K562 (cell line): ENCODE data around the gene SPDL1. TPM values are rescaled to one million over a fixed set of nuclear protein-coding genes. Genes with fewer than 3 reads are reported as not detected.

Experiments
- ATAC-seq: fragments of 200-7000 bp; cut with Tn5 transposase; 3 replicates; pipeline ENCODE4 v1.9.1; 2020; ENCODE audit warnings: moderate library complexity
- BruUV-seq: library from RNA; stranded (reverse); fragments of 400-500 nt; replicated peaks from 2 replicates; lab custom pipeline; 2021; lab: Mats Ljungman, UMichigan
- CTCF ChIA-PET: fragments of 300-600 bp; formaldehyde crosslinking; extraction: SDS; loops from one replicate; lab custom pipeline; 2021; ENCODE audit warnings: low intra/inter-chr PET ratio; lab: Yijun Ruan, JAX
- POLR2A ChIA-PET: fragments of 300-600, 350-650 bp; sonication (Branson Sonifier 250); formaldehyde crosslinking; extraction: SDS; loops from one replicate; lab custom pipeline; 2021; ENCODE audit warnings: antibody characterized with exemption, inconsistent platforms; lab: Yijun Ruan, JAX
- DNase-seq, 4 experiments: peaks; one replicate each; pipeline versions ENCODE4 v3.0.0 to v3.0.0-alpha.2; 2011 to 2018; ENCODE audit warnings: low spot score in 3 of 4, mixed read lengths in 3 of 4; ENCODE audit errors: extremely low read depth in 1 of 4
- FAIRE-seq: peaks from 2 replicates; lab custom pipeline; 2011; peaks lifted over from hg19 to GRCh38; lab: Jason Lieb, UNC
- H2AFZ ChIP-seq: 2 replicates; pipeline ENCODE4 v1.6.0; 2011; ENCODE audit warnings: low read depth, low read length, control low read depth, inconsistent platforms
- H3K27ac ChIP-seq: fragments of 200-600 bp; 3 replicates; pipeline ENCODE4 v1.8.0; 2011; ENCODE audit warnings: low read depth, mild to moderate bottlenecking, control low read depth, inconsistent platforms, low read length, moderate library complexity, mixed read lengths; ENCODE audit errors: extremely low read depth
- H3K27me3 ChIP-seq, 2 experiments: fragments of 300-600 bp in 1 of 2; 2 replicates in 1 of 2; 3 replicates in 1 of 2; pipeline versions ENCODE4 v1.6.0 to v1.8.0; 2011; ENCODE audit warnings: inconsistent platforms in 2 of 2, low read length in 2 of 2, mild to moderate bottlenecking in 1 of 2, mixed read lengths in 1 of 2, moderate library complexity in 1 of 2; ENCODE audit not compliant: control insufficient read depth in 2 of 2, insufficient read depth in 2 of 2
- H3K36me3 ChIP-seq: fragments of 300-600 bp; 3 replicates; pipeline ENCODE4 v1.8.0; 2011; ENCODE audit warnings: mild to moderate bottlenecking, low read length, inconsistent platforms; ENCODE audit not compliant: control insufficient read depth, insufficient read depth
- H3K4me1 ChIP-seq, 2 experiments: fragments of 200-600 bp in 1 of 2; replicated peaks in 1 of 2; 2 replicates in 1 of 2; 3 replicates in 1 of 2; pipeline versions ENCODE4 v1.5.1 to v1.8.0; 2011; ENCODE audit warnings: inconsistent platforms in 2 of 2, low read length in 2 of 2, mild to moderate bottlenecking in 1 of 2, mixed read lengths in 1 of 2, moderate library complexity in 1 of 2; ENCODE audit not compliant: control insufficient read depth in 2 of 2, insufficient read depth in 2 of 2
- H3K4me2 ChIP-seq: 2 replicates; pipeline ENCODE4 v1.6.1; 2011; ENCODE audit warnings: low read length, control low read depth, inconsistent platforms, mixed read lengths; ENCODE audit not compliant: insufficient read depth
- H3K4me3 ChIP-seq: fragments of 200-600 bp; sonication (generic), shearing (Covaris generic); 2 replicates; pipeline ENCODE4 v1.5.1; 2016; ENCODE audit warnings: control low read depth, inconsistent platforms
- H3K79me2 ChIP-seq: fragments of 200-600 bp; 3 replicates; pipeline ENCODE4 v1.8.0; 2011; ENCODE audit warnings: low read length, inconsistent platforms; ENCODE audit not compliant: control insufficient read depth, insufficient read depth
- H3K9ac ChIP-seq, 2 experiments: 2 replicates each; pipeline versions ENCODE4 v1.6.0 to v1.6.1; 2011; ENCODE audit warnings: low read depth in 2 of 2, low read length in 2 of 2, control low read depth in 1 of 2, inconsistent platforms in 1 of 2, mild to moderate bottlenecking in 1 of 2, mixed read lengths in 1 of 2; ENCODE audit not compliant: insufficient read depth in 1 of 2
- H3K9me1 ChIP-seq: one replicate; pipeline ENCODE4 v1.6.0; 2011; ENCODE audit warnings: inconsistent platforms, mild to moderate bottlenecking, low read length, moderate library complexity; ENCODE audit not compliant: control insufficient read depth, insufficient read depth
- H3K9me3 ChIP-seq: replicated peaks from 2 replicates; pipeline ENCODE4 v1.5.1; 2011; ENCODE audit warnings: low read depth, low read length, inconsistent platforms; ENCODE audit not compliant: control insufficient read depth, insufficient read depth
- H4K20me1 ChIP-seq: replicated peaks from 2 replicates; pipeline ENCODE4 v1.6.1; 2011; ENCODE audit warnings: low read length, inconsistent platforms, mixed read lengths; ENCODE audit not compliant: control insufficient read depth, insufficient read depth
- BRD9 ChIP-seq: fragments of 450-650 bp; IDR thresholded peaks from 2 replicates; pipeline ENCODE4 v1.6.1; 2018; ENCODE audit warnings: low read depth; ENCODE audit not compliant: partially characterized antibody
- E4F1 ChIP-seq: fragments of 250-450 bp; sonication (Bioruptor Pico); IDR thresholded peaks from 2 replicates; pipeline ENCODE4 v1.5.0; 2021; ENCODE audit warnings: mild to moderate bottlenecking, borderline replicate concordance
- KDM4B ChIP-seq, 2 experiments: fragments of 450-650 bp in 1 of 2; sonication (generic) in 1 of 2; IDR thresholded peaks; 2 replicates each; pipeline ENCODE4 v1.6.1; 2016 to 2017; ENCODE audit warnings: borderline replicate concordance in 2 of 2, antibody characterized with exemption in 1 of 2, low read depth in 1 of 2, mild to moderate bottlenecking in 1 of 2
- MLX ChIP-seq, 2 experiments: fragments of 450-650 bp in 1 of 2; sonication (generic) in 1 of 2; formaldehyde crosslinking; conservative IDR thresholded peaks; 2 replicates each; pipeline versions ENCODE4 v1.4.0 to v1.8.1; 2020 to 2022; ENCODE audit warnings: mild to moderate bottlenecking in 1 of 2, missing genetic modification reagents in 1 of 2
- NFE2L1 ChIP-seq: fragments of 450-650 bp; IDR thresholded peaks from 2 replicates; pipeline ENCODE4 v1.6.1; 2016; ENCODE audit warnings: missing genetic modification characterization, low read depth, mild to moderate bottlenecking, missing compliant biosample characterization, moderate library complexity, borderline replicate concordance
- RFX5 ChIP-seq: IDR thresholded peaks from 2 replicates; pipeline ENCODE4 v1.6.1; 2011; ENCODE audit warnings: low read depth, mild to moderate bottlenecking, improper control_type of control experiment, low read length
- RUNX1 ChIP-seq: sonication (generic); IDR thresholded peaks from 2 replicates; pipeline ENCODE4 v1.6.1; 2016; ENCODE audit warnings: antibody characterized with exemption, low read depth
- SMARCC2 ChIP-seq: fragments of 450-650 bp; IDR thresholded peaks from 2 replicates; pipeline ENCODE4 v1.6.1; 2017; ENCODE audit warnings: antibody characterized with exemption, moderate library complexity, mild to moderate bottlenecking, low read depth
- TFAP4 ChIP-seq: sonication (generic); formaldehyde crosslinking; IDR thresholded peaks from 2 replicates; pipeline ENCODE4 v1.8.0; 2022; ENCODE audit warnings: missing genetic modification reagents, mild to moderate bottlenecking, moderate library complexity, borderline replicate concordance
- THRB ChIP-seq: fragments of 450-650 bp; formaldehyde crosslinking; conservative IDR thresholded peaks from 2 replicates; pipeline ENCODE4 v1.4.0; 2022; ENCODE audit warnings: mild to moderate bottlenecking, missing genetic modification characterization
- YY1 ChIP-seq, 3 experiments: IDR thresholded peaks; 2 replicates each; pipeline ENCODE4 v1.6.1; 2011; ENCODE audit warnings: low read length in 2 of 3, mild to moderate bottlenecking in 2 of 3, moderate library complexity in 2 of 3, borderline replicate concordance in 1 of 3, control low read depth in 1 of 3, low read depth in 1 of 3; ENCODE audit not compliant: insufficient read depth in 3 of 3, insufficient replicate concordance in 2 of 3, control insufficient read depth in 1 of 3, insufficient read length in 1 of 3; ENCODE audit errors: extremely low read depth in 1 of 3
- ZBTB43 ChIP-seq: sonication (generic); formaldehyde crosslinking; IDR thresholded peaks from 2 replicates; pipeline ENCODE4 v1.8.0; 2023; ENCODE audit warnings: mild to moderate bottlenecking, missing genetic modification reagents
- ZNF57 ChIP-seq: fragments of 450-650 bp; formaldehyde crosslinking; IDR thresholded peaks from 2 replicates; pipeline ENCODE4 v1.4.0; 2020; ENCODE audit warnings: mild to moderate bottlenecking, moderate library complexity
- ZSCAN32 ChIP-seq: fragments of 450-650 bp; formaldehyde crosslinking; IDR thresholded peaks from 2 replicates; pipeline ENCODE4 v1.4.0; 2020; ENCODE audit warnings: mild to moderate bottlenecking, moderate library complexity
- WGBS: fragments of 100-300 bp; shearing (Covaris generic); methylation state at CpG from one replicate; pipeline ENCODE4 v1.1.6; 2016; ENCODE audit warnings: low coverage, mixed read lengths; ENCODE audit not compliant: insufficient coverage; ENCODE audit errors: missing lambda C conversion rate; 5-methylcytosine and 5-hydroxymethylcytosine counted together
- in situ Hi-C: fragments of 300-500 bp; cut with MboI; formaldehyde crosslinking; loops from 4 replicates; pipeline ENCODE4 v1.15.0; 2018; ENCODE audit warnings: inconsistent platforms, mixed read lengths
- intact Hi-C: fragments of 100-400 bp; cut with micrococcal nuclease; formaldehyde crosslinking; loops from 2 replicates; pipeline ENCODE4 v1.14.2; 2022
- polyA plus RNA-seq, 8 experiments: library from polyadenylated mRNA; depleted of rRNA in 4 of 8; stranded (reverse) in 5 of 8; unstranded in 3 of 8; fragments of >200 nt; fragmentation: Nextera tagmentation in 2 of 8; fragmentation: Illumina TruSeq in 1 of 8; extraction: Ambion mirVana in 2 of 8; extraction: Trizol in 1 of 8; gene quantifications; 2 replicates each; pipeline versions ENCODE4 v1.2.1 to v1.2.3, GENCODE V29; 2011 to 2014; ENCODE audit warnings: inconsistent platforms in 1 of 8, missing spikeins in 1 of 8
- total RNA-seq, 7 experiments: library from RNA; depleted of rRNA in 6 of 7; stranded (reverse); fragments of >200 nt in 6 of 7; fragmentation: Illumina TruSeq in 2 of 7; extraction: Trizol in 2 of 7; gene quantifications; 2 replicates each; pipeline versions ENCODE4 v1.2.1 to v1.2.3, GENCODE V29; 2011 to 2021; ENCODE audit warnings: low replicate concordance in 1 of 7

The SPDL1 gene
- total and polyA plus RNA-seq, 9 of the 15 experiments (the other 6 are each of a cell fraction or from before 2014, with no cell fraction given) = 32.4 to 59.6 (median 49.0) TPM

GRCh38 chr5:169534311-169534880 lies 49.2 kb upstream of the SPDL1 start:
- Histone ChIP-seq H3K9ac (no peak overlapping the region), H3K9me1 (no peaks in the 10 kb centered on the region), H3K79me2 (no peaks in the 10 kb centered on the region), H3K4me3 (no peak overlapping the region), H3K27me3 (no peaks in the 10 kb centered on the region), H4K20me1 (no peaks in the 10 kb centered on the region; the same call in 1 of the 2 replicates), H3K27ac (no peak overlapping the region), H3K4me1 (no peaks in the 10 kb centered on the region), H2AFZ (no peak overlapping the region), H3K9me3 (no peaks in the 10 kb centered on the region), H3K36me3 (no peaks in the 10 kb centered on the region), H3K4me2 (no peak overlapping the region)
- WGBS = 0% methylated on average over 2 of the region's 2 CpGs
- no TSS peak for BruUV-seq
- no peak for FAIRE-seq
- ChIA-PET POLR2A (no interaction called here), CTCF (no interaction called here)
- ATAC-seq = no peak
- no peak for DNase-seq
- in situ Hi-C loops = no loop called here
- intact Hi-C loops = no loop called here
- TF ChIP-seq ZSCAN32 = no peak
- TF ChIP-seq BRD9 = no peak
- TF ChIP-seq E4F1 (CRISPR knock-in tag) = no peak
- no peak for TF ChIP-seq TFAP4 (CRISPR knock-in tag)
- TF ChIP-seq THRB = no peak
- no peak for TF ChIP-seq KDM4B (IDR thresholded peaks at IDR 0.05; ENCODE audit: borderline replicate concordance in 2 of 2, low read depth in 1 of 2)
- TF ChIP-seq RFX5 = no peak
- no peak for TF ChIP-seq RUNX1
- TF ChIP-seq MLX (CRISPR knock-in tag; conservative IDR thresholded peaks at IDR 0.05) = no peak
- TF ChIP-seq ZBTB43 = no peak
- no peak for TF ChIP-seq YY1 (IDR thresholded peaks at IDR 0.05; ENCODE audit: borderline replicate concordance in 1 of 3, control insufficient read depth in 1 of 3, extremely low read depth in 1 of 3, insufficient read depth in 3 of 3, insufficient read length in 1 of 3, insufficient replicate concordance in 2 of 3, low read depth in 1 of 3, low read length in 2 of 3)
- TF ChIP-seq SMARCC2 = no peak
- TF ChIP-seq NFE2L1 (tag) = no peak
- TF ChIP-seq ZNF57 (CRISPR knock-in tag) = no peak
